ENCODE results near the gene VWCE.
"Not testable (repeated sequence)": the region's sequence is repeated elsewhere in the genome, so short reads cannot be mapped to it uniquely, and the experiment has no call there.

- not testable (repeated sequence) for TF ChIP-seq POLR2A, CTCF (IDR thresholded peaks at IDR 0.05)
Measured at GRCh38 chr11:61245284-61245964, 49.7 kb downstream of the VWCE start.

Data from heart left ventricle (tissue), 13 donors.